H1 (cell line): ENCODE measurements around the gene S100A12. TPM values are rescaled to one million over a fixed set of nuclear protein-coding genes. Genes with fewer than 3 reads are reported as not detected.

ENCODE experiments used
- CTCF ChIA-PET: fragments of 300-600 bp; sonication (Branson Sonifier 250); formaldehyde crosslinking; loops from one replicate; lab custom pipeline; 2021; ENCODE audit not compliant: partially characterized antibody; lab: Charles Lee
- POLR2A ChIA-PET: fragments of 300-600 bp; sonication (Branson Sonifier 250); formaldehyde crosslinking; loops from one replicate; lab custom pipeline; 2021; ENCODE audit warnings: inconsistent platforms; ENCODE audit not compliant: partially characterized antibody; lab: Charles Lee
- DNase-seq, 2 experiments: peaks; one replicate each; pipeline versions ENCODE4 v3.0.0 to v3.0.0-alpha.2; 2010 to 2022; ENCODE audit warnings: low spot score in 2 of 2, low read depth in 1 of 2, mixed read lengths in 1 of 2
- FAIRE-seq: peaks from 2 replicates; lab custom pipeline; 2011; peaks lifted over from hg19 to GRCh38; lab: Jason Lieb, UNC
- H2AFZ ChIP-seq: 2 replicates; pipeline ENCODE4 v1.8.1; 2012; ENCODE audit warnings: low read length, inconsistent platforms
- H2AK5ac ChIP-seq: 2 replicates; pipeline ENCODE4 v1.6.1; 2013; ENCODE audit warnings: low read depth, low read length
- H2BK120ac ChIP-seq: replicated peaks from 2 replicates; pipeline ENCODE3; 2013; ENCODE audit warnings: low read depth, low read length, inconsistent platforms
- H2BK12ac ChIP-seq: 2 replicates; pipeline ENCODE4 v1.6.1; 2013; ENCODE audit warnings: low read depth, low read length
- H2BK15ac ChIP-seq: 2 replicates; pipeline ENCODE4 v1.6.1; 2013; ENCODE audit warnings: low read length
- H2BK20ac ChIP-seq: 2 replicates; pipeline ENCODE4 v1.6.1; 2013; ENCODE audit warnings: low read length
- H2BK5ac ChIP-seq: 2 replicates; pipeline ENCODE4 v1.6.1; 2013; ENCODE audit warnings: low read depth, low read length
- H3K14ac ChIP-seq: 2 replicates; pipeline ENCODE4 v1.6.1; 2013; ENCODE audit warnings: inconsistent platforms; ENCODE audit not compliant: insufficient read length
- H3K18ac ChIP-seq: 2 replicates; pipeline ENCODE4 v1.6.1; 2013; ENCODE audit warnings: low read length; ENCODE audit errors: extremely low read depth
- H3K23ac ChIP-seq: 2 replicates; pipeline ENCODE4 v1.6.1; 2013; ENCODE audit warnings: inconsistent platforms; ENCODE audit not compliant: insufficient read length
- H3K23me2 ChIP-seq: 2 replicates; pipeline ENCODE4 v1.6.1; 2013; ENCODE audit warnings: low read depth, low read length
- H3K27ac ChIP-seq: 2 replicates; pipeline ENCODE4 v1.6.1; 2011; ENCODE audit warnings: low read depth, low read length, inconsistent platforms
- H3K27me3 ChIP-seq, 4 experiments: replicated peaks in 1 of 4; 1 replicate in 1 of 4; 2 replicates in 3 of 4; pipeline versions ENCODE4 v1.6.1 to v1.8.1; 2011 to 2013; ENCODE audit warnings: low read length in 3 of 4, mild to moderate bottlenecking in 3 of 4, inconsistent platforms in 2 of 4, mixed read lengths in 2 of 4, moderate library complexity in 1 of 4; ENCODE audit not compliant: control insufficient read depth in 3 of 4, insufficient read depth in 3 of 4; ENCODE audit errors: extremely low read depth in 1 of 4
- H3K36me3 ChIP-seq, 4 experiments: 2 replicates each; pipeline versions ENCODE4 v1.6.1 to v1.8.1; 2011 to 2013; ENCODE audit warnings: mild to moderate bottlenecking in 4 of 4, low read length in 3 of 4, moderate library complexity in 2 of 4, control low read depth in 1 of 4, inconsistent platforms in 1 of 4; ENCODE audit not compliant: insufficient read depth in 4 of 4, control insufficient read depth in 2 of 4
- H3K4ac ChIP-seq: replicated peaks from 2 replicates; pipeline ENCODE3; 2013; ENCODE audit warnings: low read length, low read depth, mixed read lengths, inconsistent platforms; ENCODE audit not compliant: insufficient read length
- H3K4me1 ChIP-seq, 4 experiments: replicated peaks in 1 of 4; 1 replicate in 1 of 4; 2 replicates in 3 of 4; pipeline versions ENCODE4 v1.6.1 to v1.8.1; 2011 to 2013; ENCODE audit warnings: low read length in 3 of 4, inconsistent platforms in 2 of 4, mixed read lengths in 1 of 4; ENCODE audit not compliant: insufficient read depth in 4 of 4, control insufficient read depth in 3 of 4
- H3K4me2 ChIP-seq, 2 experiments: 2 replicates each; pipeline versions ENCODE4 v1.6.1 to v1.8.1; 2011 to 2013; ENCODE audit warnings: low read depth in 2 of 2, low read length in 2 of 2, control low read depth in 1 of 2, inconsistent platforms in 1 of 2, mild to moderate bottlenecking in 1 of 2; ENCODE audit not compliant: insufficient read depth in 1 of 2
- H3K4me3 ChIP-seq, 4 experiments: fragments of 200-600, 300-600 bp in 1 of 4; sonication (generic), shearing (Covaris generic), sonication (Bioruptor Twin) in 1 of 4; 2 replicates each; pipeline versions ENCODE4 v1.5.1 to v1.8.1; 2011 to 2016; ENCODE audit warnings: low read length in 4 of 4, low read depth in 3 of 4, control low read depth in 2 of 4, inconsistent platforms in 2 of 4, mild to moderate bottlenecking in 2 of 4, mixed read lengths in 1 of 4, moderate library complexity in 1 of 4; ENCODE audit not compliant: insufficient read depth in 2 of 4; ENCODE audit errors: extremely low read depth in 1 of 4
- H3K56ac ChIP-seq: replicated peaks from 2 replicates; pipeline ENCODE3; 2013; ENCODE audit warnings: low read depth, mild to moderate bottlenecking, mixed read lengths, low read length, inconsistent platforms; ENCODE audit not compliant: insufficient read length
- H3K79me1 ChIP-seq: 2 replicates; pipeline ENCODE4 v1.6.1; 2013; ENCODE audit warnings: low read depth, low read length, control low read depth
- H3K79me2 ChIP-seq, 2 experiments: 2 replicates each; pipeline versions ENCODE4 v1.6.1 to v1.8.1; 2012 to 2013; ENCODE audit warnings: low read length in 2 of 2, mild to moderate bottlenecking in 2 of 2, inconsistent platforms in 1 of 2; ENCODE audit not compliant: insufficient read depth in 2 of 2, control insufficient read depth in 1 of 2
- H3K9ac ChIP-seq, 4 experiments: replicated peaks in 1 of 4; 1 replicate in 1 of 4; 2 replicates in 3 of 4; pipeline versions ENCODE4 v1.6.1 to v1.8.1; 2011 to 2013; ENCODE audit warnings: low read depth in 3 of 4, low read length in 3 of 4, control low read depth in 2 of 4, mild to moderate bottlenecking in 2 of 4, moderate library complexity in 2 of 4, inconsistent platforms in 1 of 4; ENCODE audit errors: extremely low read depth in 1 of 4
- H3K9me3 ChIP-seq, 2 experiments: 2 replicates each; pipeline versions ENCODE4 v1.6.1 to v1.8.1; 2012 to 2013; ENCODE audit warnings: mild to moderate bottlenecking in 2 of 2, moderate library complexity in 2 of 2, control low read depth in 1 of 2, inconsistent platforms in 1 of 2, low read depth in 1 of 2, low read length in 1 of 2, mixed read lengths in 1 of 2; ENCODE audit not compliant: insufficient read depth in 2 of 2
- H4K20me1 ChIP-seq, 2 experiments: replicated peaks in 1 of 2; 2 replicates each; pipeline versions ENCODE3 to v1.8.1; 2011 to 2013; ENCODE audit warnings: inconsistent platforms in 2 of 2, low read length in 2 of 2, mild to moderate bottlenecking in 1 of 2; ENCODE audit not compliant: insufficient read depth in 2 of 2, control insufficient read depth in 1 of 2
- H4K5ac ChIP-seq: 2 replicates; pipeline ENCODE4 v1.6.1; 2013; ENCODE audit warnings: low read length, low read depth, mixed read lengths, inconsistent platforms; ENCODE audit not compliant: insufficient read length
- H4K8ac ChIP-seq: 2 replicates; pipeline ENCODE4 v1.8.0; 2013; ENCODE audit warnings: mild to moderate bottlenecking, moderate library complexity, low read length, inconsistent platforms; ENCODE audit not compliant: insufficient read depth; ENCODE audit errors: extremely low read depth
- H4K91ac ChIP-seq: replicated peaks from 2 replicates; pipeline ENCODE3; 2013; ENCODE audit warnings: low read length, mixed read lengths, inconsistent platforms; ENCODE audit not compliant: insufficient read length
- ATF3 ChIP-seq: IDR thresholded peaks from 2 replicates; pipeline ENCODE4 v1.6.1; 2011; ENCODE audit warnings: low read depth, mild to moderate bottlenecking, low read length; ENCODE audit not compliant: insufficient read depth
- BCL11A ChIP-seq, 2 experiments: IDR thresholded peaks; one replicate each; pipeline ENCODE4 v1.6.1; 2011; ENCODE audit warnings: low read depth in 2 of 2, low read length in 2 of 2, mild to moderate bottlenecking in 2 of 2
- CBX5 ChIP-seq: fragments of 300-800, 300-1000 bp; sonication (generic); IDR thresholded peaks from 2 replicates; pipeline ENCODE4 v1.7.1; 2016; ENCODE audit warnings: antibody characterized with exemption, low read length, low read depth
- CEBPB ChIP-seq: IDR thresholded peaks from 2 replicates; pipeline ENCODE4 v1.6.1; 2012; ENCODE audit warnings: low read depth, low read length
- CHD1 ChIP-seq: IDR thresholded peaks from 2 replicates; pipeline ENCODE4 v1.6.1; 2012; ENCODE audit warnings: low read depth, low read length, improper control_type of control experiment
- CHD2 ChIP-seq: IDR thresholded peaks from 2 replicates; pipeline ENCODE4 v1.6.1; 2012; ENCODE audit warnings: low read length, improper control_type of control experiment
- EP300 ChIP-seq, 2 experiments: IDR thresholded peaks; 1 replicate in 1 of 2; 2 replicates in 1 of 2; pipeline ENCODE4 v1.6.1; 2011 to 2012; ENCODE audit warnings: low read depth in 2 of 2, low read length in 2 of 2, mild to moderate bottlenecking in 2 of 2, borderline replicate concordance in 1 of 2, inconsistent platforms in 1 of 2, moderate library complexity in 1 of 2
- EZH2 ChIP-seq: fragments of 200-600 bp; sonication (generic); IDR thresholded peaks from 2 replicates; pipeline ENCODE4 v1.7.1; 2012; ENCODE audit warnings: low read depth, mild to moderate bottlenecking, moderate library complexity, low read length, inconsistent platforms; ENCODE audit not compliant: severe bottlenecking
- KDM1A ChIP-seq: fragments of 200-600, 300-600 bp; sonication (generic); IDR thresholded peaks from 2 replicates; pipeline ENCODE4 v1.7.1; 2016; ENCODE audit warnings: mild to moderate bottlenecking, low read length, borderline replicate concordance
- KDM5A ChIP-seq: fragments of 200-600 bp; IDR thresholded peaks from 2 replicates; pipeline ENCODE4 v1.7.1; 2012; ENCODE audit warnings: mild to moderate bottlenecking, low read length, inconsistent platforms, mixed read lengths
- POLR2A ChIP-seq, 2 experiments: IDR thresholded peaks; 1 replicate in 1 of 2; 2 replicates in 1 of 2; pipeline ENCODE4 v1.6.1; 2011; ENCODE audit warnings: low read depth in 2 of 2, low read length in 2 of 2, mild to moderate bottlenecking in 2 of 2; ENCODE audit errors: control extremely low read depth in 1 of 2
- RXRA ChIP-seq: IDR thresholded peaks from 2 replicates; pipeline ENCODE4 v1.6.1; 2011; ENCODE audit warnings: low read depth, mild to moderate bottlenecking, low read length, moderate library complexity; ENCODE audit not compliant: insufficient read depth
- TBP ChIP-seq: IDR thresholded peaks from 2 replicates; pipeline ENCODE4 v1.6.1; 2011; ENCODE audit warnings: low read depth, low read length, improper control_type of control experiment
- USF2 ChIP-seq: IDR thresholded peaks from 2 replicates; pipeline ENCODE4 v1.6.1; 2011; ENCODE audit warnings: low read length, improper control_type of control experiment
- WGBS, 2 experiments: shearing (Covaris generic) in 1 of 2; methylation state at CpG; one replicate each; pipeline versions ENCODE4 v1.1.6 to v1.1.7; 2013 to 2015; ENCODE audit warnings: low lambda C conversion rate in 2 of 2, mixed read lengths in 2 of 2, inconsistent platforms in 1 of 2, low coverage in 1 of 2, missing lambda C conversion rate in 1 of 2; ENCODE audit not compliant: insufficient replicate concordance in 2 of 2, insufficient coverage in 1 of 2, insufficient read length in 1 of 2; ENCODE audit errors: extremely low coverage in 1 of 2, missing lambda C conversion rate in 1 of 2; 5-methylcytosine and 5-hydroxymethylcytosine counted together
- polyA plus RNA-seq, 7 experiments: library from polyadenylated mRNA; depleted of rRNA in 3 of 7; stranded (reverse) in 5 of 7; unstranded in 2 of 7; fragments of >200 nt in 5 of 7; fragments of 200-250 nt in 2 of 7; gene quantifications; 1 replicate in 5 of 7; 2 replicates in 1 of 7; 4 replicates in 1 of 7; pipeline versions ENCODE4 v1.2.1 to v1.2.3, GENCODE V29; 2011 to 2013; ENCODE audit warnings: missing spikeins in 2 of 7, mixed read lengths in 2 of 7
- total RNA-seq: library from RNA; stranded (reverse); fragmentation: NEBNext Ultra II Directional; extraction: Animal tissue kit (Norgen Biotek cat#: 25700); gene quantifications from 2 replicates; pipeline ENCODE4 v1.2.1, GENCODE V29; 2021

S100A12 gene
- total and polyA plus RNA-seq, 2 of the 8 experiments (the other 6 are each of a cell fraction or from before 2014, with no cell fraction given), result not detected

DNA sequence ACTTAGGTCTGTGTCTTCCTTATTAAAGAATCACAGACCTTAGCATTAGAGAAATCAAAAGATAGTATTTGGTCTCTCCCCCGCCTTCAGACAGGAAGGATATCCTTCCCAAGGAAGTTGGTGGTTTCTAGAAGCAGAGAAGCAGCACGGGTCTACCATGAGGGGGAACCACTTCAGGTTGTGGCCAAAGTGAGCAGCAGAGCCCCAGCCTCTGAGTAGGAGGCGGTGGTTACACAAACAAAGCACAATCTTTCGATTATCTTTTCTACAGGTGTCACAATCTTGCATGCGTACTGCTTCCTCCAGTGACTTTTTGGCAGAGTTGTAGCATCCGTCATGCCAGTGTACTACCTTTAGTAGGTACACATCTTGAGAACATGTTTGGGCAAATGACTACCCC is 35.6 kb downstream of the S100A12 start:
- no peak overlapping the region for H3K27ac ChIP-seq
- no peak overlapping the region for H3K18ac ChIP-seq
- H2BK12ac ChIP-seq, result no peak overlapping the region
- no peak for FAIRE-seq
- no peak overlapping the region for H2AK5ac ChIP-seq
- H2BK120ac ChIP-seq, result no peak overlapping the region
- H3K4me3 ChIP-seq, result no peak overlapping the region
- H3K4me1 ChIP-seq, result no peaks in the 10 kb centered on the region; a peak in 1 of 7 replicates
- no peak overlapping the region for H2AFZ ChIP-seq
- H3K4me2 ChIP-seq, result no peak overlapping the region
- no peaks in the 10 kb centered on the region for H3K36me3 ChIP-seq
- no peak overlapping the region for H4K8ac ChIP-seq
- H3K56ac ChIP-seq, result no peak overlapping the region
- no peak overlapping the region for H3K4ac ChIP-seq
- H3K79me2 ChIP-seq, result no peaks in the 10 kb centered on the region
- H3K23me2 ChIP-seq, result no peaks in the 10 kb centered on the region
- H4K20me1 ChIP-seq, result no peaks in the 10 kb centered on the region
- H2BK20ac ChIP-seq, result no peak overlapping the region
- ChIA-PET CTCF (no interaction called here), POLR2A (no interaction called here)
- no peak overlapping the region for H3K9ac ChIP-seq
- DNase-seq, result no peak
- no peaks in the 10 kb centered on the region for H3K79me1 ChIP-seq
- no peak overlapping the region for H2BK15ac ChIP-seq
- no peak overlapping the region for H4K5ac ChIP-seq
- no peak overlapping the region for H3K23ac ChIP-seq
- 93% methylated on average over 6 of the region's 6 CpGs; no CpG with 5 or more reads in 1 of the 2 experiments for WGBS, 2 experiments
- no peak overlapping the region for H4K91ac ChIP-seq
- H3K27me3 ChIP-seq, result peaks cover 0 to 2% (median 0%) of the 10 kb centered on the region in 4 experiments; a peak in 1 of 7 replicates
- H3K14ac ChIP-seq, result no peak overlapping the region
- H2BK5ac ChIP-seq, result no peak overlapping the region
- peaks cover 4% of the 10 kb centered on the region in 2 experiments; a peak in 2 of 4 replicates for H3K9me3 ChIP-seq
- TF ChIP-seq CEBPB (no peak), POLR2A (IDR thresholded peaks at IDR 0.05; ENCODE audit: control extremely low read depth in 1 of 2, low read depth in 2 of 2, low read length in 2 of 2) (no peak), TBP (no peak), EP300 (IDR thresholded peaks at IDR 0.05; ENCODE audit: borderline replicate concordance in 1 of 2, low read depth in 2 of 2, low read length in 2 of 2) (no peak), CHD2 (no peak), CBX5 (no peak), KDM5A (no peak), CHD1 (no peak), EZH2 (no peak), KDM1A (no peak), RXRA (no peak), BCL11A (IDR thresholded peaks at IDR 0.05; ENCODE audit: low read depth in 2 of 2, low read length in 2 of 2) (no peak), ATF3 (no peak), USF2 (no peak)
